WTC11 (cell line): Measurements from ENCODE around the gene RCVRN. TPM values are rescaled to one million over a fixed set of nuclear protein-coding genes. Genes with fewer than 3 reads are reported as not detected.

Source experiments
- ATAC-seq: fragments of 200-7000 bp; cut with Tn5 transposase; 2 replicates; pipeline ENCODE4 v1.10.0; 2021; ENCODE audit warnings: mild to moderate bottlenecking, moderate library complexity
- CTCF ChIA-PET: fragments of 300-600 bp; sonication (Branson Sonifier 250); formaldehyde crosslinking; loops from one replicate; lab custom pipeline; 2021; ENCODE audit warnings: antibody characterized with exemption; lab: Charles Lee
- POLR2A ChIA-PET: fragments of 350-600 bp; sonication (Branson Sonifier 250); formaldehyde crosslinking; loops from one replicate; lab custom pipeline; 2021; ENCODE audit warnings: antibody characterized with exemption; lab: Charles Lee
- DNase-seq: peaks from one replicate; pipeline ENCODE4 v3.0.0; 2021; ENCODE audit warnings: low spot score
- H3K27ac Mint-ChIP-seq: 2 replicates; pipeline ENCODE4 v1.8.0; 2021; ENCODE audit warnings: mixed read lengths
- H3K27me3 Mint-ChIP-seq: 2 replicates; pipeline ENCODE4 v1.8.0; 2021; ENCODE audit warnings: low read depth, mild to moderate bottlenecking, moderate library complexity, mixed read lengths
- H3K36me3 Mint-ChIP-seq: 2 replicates; pipeline ENCODE4 v1.8.0; 2021; ENCODE audit warnings: mixed read lengths
- H3K4me1 Mint-ChIP-seq: 2 replicates; pipeline ENCODE4 v1.8.0; 2022; ENCODE audit warnings: mixed read lengths
- H3K4me3 Mint-ChIP-seq: 2 replicates; pipeline ENCODE4 v1.8.0; 2021; ENCODE audit warnings: mild to moderate bottlenecking, moderate library complexity, mixed read lengths
- H3K9me3 Mint-ChIP-seq: 2 replicates; pipeline ENCODE4 v1.8.0; 2021; ENCODE audit warnings: mixed read lengths
- AR ChIP-seq: fragments of 250-450 bp; sonication (Bioruptor Pico); IDR thresholded peaks from 2 replicates; pipeline ENCODE4 v1.9.0; 2021; ENCODE audit warnings: mild to moderate bottlenecking
- CDX4 ChIP-seq: fragments of 250-450 bp; sonication (Bioruptor Pico); IDR thresholded peaks from 2 replicates; pipeline ENCODE4 v1.9.0; 2021; ENCODE audit warnings: moderate library complexity, mild to moderate bottlenecking, inconsistent platforms, borderline replicate concordance
- ERG ChIP-seq: fragments of 250-450 bp; sonication (Bioruptor Pico); IDR thresholded peaks from 2 replicates; pipeline ENCODE4 v1.8.0; 2021; ENCODE audit warnings: mild to moderate bottlenecking
- ETV6 ChIP-seq: sonication (generic); formaldehyde crosslinking; IDR thresholded peaks from 2 replicates; pipeline ENCODE4 v1.8.1; 2022; ENCODE audit warnings: mild to moderate bottlenecking, missing genetic modification reagents
- FOXK1 ChIP-seq: sonication (generic); formaldehyde crosslinking; IDR thresholded peaks from 2 replicates; pipeline ENCODE4 v1.8.0; 2022; ENCODE audit warnings: mild to moderate bottlenecking, moderate library complexity, missing genetic modification reagents
- GRHL2 ChIP-seq: fragments of 250-450 bp; sonication (Bioruptor Pico); IDR thresholded peaks from 2 replicates; pipeline ENCODE4 v1.8.0; 2022; ENCODE audit warnings: mild to moderate bottlenecking, moderate library complexity; ENCODE audit not compliant: insufficient replicate concordance, severe bottlenecking
- KAT7 ChIP-seq: sonication (generic); formaldehyde crosslinking; IDR thresholded peaks from 2 replicates; pipeline ENCODE4 v1.8.1; 2023; ENCODE audit warnings: missing genetic modification reagents, mild to moderate bottlenecking, borderline replicate concordance
- MXD4 ChIP-seq: fragments of 250-450 bp; sonication (Bioruptor Pico); IDR thresholded peaks from 2 replicates; pipeline ENCODE4 v1.8.0; 2021; ENCODE audit warnings: mild to moderate bottlenecking, moderate library complexity, borderline replicate concordance
- TP53 ChIP-seq: sonication (generic); formaldehyde crosslinking; IDR thresholded peaks from 2 replicates; pipeline ENCODE4 v1.8.1; 2023; ENCODE audit warnings: mild to moderate bottlenecking, missing genetic modification reagents
- USF2 ChIP-seq: sonication (generic); formaldehyde crosslinking; IDR thresholded peaks from 2 replicates; pipeline ENCODE4 v1.8.1; 2023; ENCODE audit warnings: mild to moderate bottlenecking, missing genetic modification reagents, moderate library complexity
- ZBTB21 ChIP-seq: sonication (generic); formaldehyde crosslinking; IDR thresholded peaks from 2 replicates; pipeline ENCODE4 v1.8.1; 2023; ENCODE audit warnings: mild to moderate bottlenecking, missing genetic modification reagents, borderline replicate concordance
- ZNF263 ChIP-seq: sonication (generic); formaldehyde crosslinking; IDR thresholded peaks from 2 replicates; pipeline ENCODE4 v1.8.1; 2022; ENCODE audit warnings: low read depth, mild to moderate bottlenecking, moderate library complexity, missing genetic modification reagents
- ZNF416 ChIP-seq: fragments of 250-450 bp; sonication (Bioruptor Pico); IDR thresholded peaks from 2 replicates; pipeline ENCODE4 v1.9.0; 2021; ENCODE audit warnings: mild to moderate bottlenecking, inconsistent platforms
- ZNF671 ChIP-seq: fragments of 250-450 bp; sonication (Bioruptor Pico); IDR thresholded peaks from 2 replicates; pipeline ENCODE4 v1.8.0; 2021; ENCODE audit warnings: mild to moderate bottlenecking
- total RNA-seq: library from RNA; stranded (reverse); gene quantifications from 3 replicates; pipeline ENCODE4 v1.2.3, GENCODE V29; 2021
- TF ChIP-seq, protein P1 (sequence below): sonication (generic); formaldehyde crosslinking; IDR thresholded peaks from 2 replicates; pipeline ENCODE4 v1.8.1; 2022; ENCODE audit warnings: mild to moderate bottlenecking, moderate library complexity, missing genetic modification reagents
- TF ChIP-seq, protein P2 (sequence below): sonication (generic); formaldehyde crosslinking; IDR thresholded peaks from 2 replicates; pipeline ENCODE4 v1.8.1; 2023; ENCODE audit warnings: mild to moderate bottlenecking, missing genetic modification reagents, borderline replicate concordance

The RCVRN gene
- total RNA-seq, 1 experiment from 2014 or later, result not detected

GRCh38 chr17:9938764-9939163 is 33.7 kb upstream of the RCVRN start:
- H3K4me1 Mint-ChIP-seq, result no peaks in the 10 kb centered on the region
- H3K36me3 Mint-ChIP-seq, result peaks cover 5% of the 10 kb centered on the region; the same call in 1 of the 2 replicates
- no peak for DNase-seq
- ChIA-PET POLR2A (interaction anchor here (0.6 kb wide), 1 partner anchor 16 kb away, joined by 3 read pairs; no protein-coding TSS in a partner anchor), CTCF (no interaction called here)
- no peak for ATAC-seq
- H3K9me3 Mint-ChIP-seq, result peaks cover 10% of the 10 kb centered on the region; the same call in 1 of the 2 replicates
- H3K4me3 Mint-ChIP-seq, result no peak overlapping the region
- no peak overlapping the region for H3K27ac Mint-ChIP-seq
- H3K27me3 Mint-ChIP-seq, result no peaks in the 10 kb centered on the region
- TF ChIP-seq, protein P1, sequence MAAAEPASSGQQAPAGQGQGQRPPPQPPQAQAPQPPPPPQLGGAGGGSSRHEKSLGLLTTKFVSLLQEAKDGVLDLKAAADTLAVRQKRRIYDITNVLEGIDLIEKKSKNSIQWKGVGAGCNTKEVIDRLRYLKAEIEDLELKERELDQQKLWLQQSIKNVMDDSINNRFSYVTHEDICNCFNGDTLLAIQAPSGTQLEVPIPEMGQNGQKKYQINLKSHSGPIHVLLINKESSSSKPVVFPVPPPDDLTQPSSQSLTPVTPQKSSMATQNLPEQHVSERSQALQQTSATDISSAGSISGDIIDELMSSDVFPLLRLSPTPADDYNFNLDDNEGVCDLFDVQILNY (CRISPR knock-in tag), result no peak
- TF ChIP-seq KAT7, result no peak
- TF ChIP-seq AR, result no peak
- TF ChIP-seq TP53 (CRISPR knock-in tag), result no peak
- TF ChIP-seq, protein P2, sequence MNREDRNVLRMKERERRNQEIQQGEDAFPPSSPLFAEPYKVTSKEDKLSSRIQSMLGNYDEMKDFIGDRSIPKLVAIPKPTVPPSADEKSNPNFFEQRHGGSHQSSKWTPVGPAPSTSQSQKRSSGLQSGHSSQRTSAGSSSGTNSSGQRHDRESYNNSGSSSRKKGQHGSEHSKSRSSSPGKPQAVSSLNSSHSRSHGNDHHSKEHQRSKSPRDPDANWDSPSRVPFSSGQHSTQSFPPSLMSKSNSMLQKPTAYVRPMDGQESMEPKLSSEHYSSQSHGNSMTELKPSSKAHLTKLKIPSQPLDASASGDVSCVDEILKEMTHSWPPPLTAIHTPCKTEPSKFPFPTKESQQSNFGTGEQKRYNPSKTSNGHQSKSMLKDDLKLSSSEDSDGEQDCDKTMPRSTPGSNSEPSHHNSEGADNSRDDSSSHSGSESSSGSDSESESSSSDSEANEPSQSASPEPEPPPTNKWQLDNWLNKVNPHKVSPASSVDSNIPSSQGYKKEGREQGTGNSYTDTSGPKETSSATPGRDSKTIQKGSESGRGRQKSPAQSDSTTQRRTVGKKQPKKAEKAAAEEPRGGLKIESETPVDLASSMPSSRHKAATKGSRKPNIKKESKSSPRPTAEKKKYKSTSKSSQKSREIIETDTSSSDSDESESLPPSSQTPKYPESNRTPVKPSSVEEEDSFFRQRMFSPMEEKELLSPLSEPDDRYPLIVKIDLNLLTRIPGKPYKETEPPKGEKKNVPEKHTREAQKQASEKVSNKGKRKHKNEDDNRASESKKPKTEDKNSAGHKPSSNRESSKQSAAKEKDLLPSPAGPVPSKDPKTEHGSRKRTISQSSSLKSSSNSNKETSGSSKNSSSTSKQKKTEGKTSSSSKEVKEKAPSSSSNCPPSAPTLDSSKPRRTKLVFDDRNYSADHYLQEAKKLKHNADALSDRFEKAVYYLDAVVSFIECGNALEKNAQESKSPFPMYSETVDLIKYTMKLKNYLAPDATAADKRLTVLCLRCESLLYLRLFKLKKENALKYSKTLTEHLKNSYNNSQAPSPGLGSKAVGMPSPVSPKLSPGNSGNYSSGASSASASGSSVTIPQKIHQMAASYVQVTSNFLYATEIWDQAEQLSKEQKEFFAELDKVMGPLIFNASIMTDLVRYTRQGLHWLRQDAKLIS, result no peak
- TF ChIP-seq ETV6 (CRISPR knock-in tag), result no peak
- no peak for TF ChIP-seq FOXK1
- no peak for TF ChIP-seq ERG (CRISPR knock-in tag)
- TF ChIP-seq ZNF263 (CRISPR knock-in tag), result no peak
- no peak for TF ChIP-seq ZNF671 (CRISPR knock-in tag)
- no peak for TF ChIP-seq ZNF416 (CRISPR knock-in tag)
- TF ChIP-seq USF2 (CRISPR knock-in tag), result no peak
- no peak for TF ChIP-seq CDX4 (CRISPR knock-in tag)
- no peak for TF ChIP-seq MXD4 (CRISPR knock-in tag)
- no peak for TF ChIP-seq GRHL2 (CRISPR knock-in tag)
- no peak for TF ChIP-seq ZBTB21 (CRISPR knock-in tag)
- TF ChIP-seq, all 79 proteins: peak for 0
